ENCODE results near the gene LZTFL1.
A peak's percentile ranks its signal among the peaks of the same experiment; 100 is the strongest.

LZTFL1 gene

DNA sequence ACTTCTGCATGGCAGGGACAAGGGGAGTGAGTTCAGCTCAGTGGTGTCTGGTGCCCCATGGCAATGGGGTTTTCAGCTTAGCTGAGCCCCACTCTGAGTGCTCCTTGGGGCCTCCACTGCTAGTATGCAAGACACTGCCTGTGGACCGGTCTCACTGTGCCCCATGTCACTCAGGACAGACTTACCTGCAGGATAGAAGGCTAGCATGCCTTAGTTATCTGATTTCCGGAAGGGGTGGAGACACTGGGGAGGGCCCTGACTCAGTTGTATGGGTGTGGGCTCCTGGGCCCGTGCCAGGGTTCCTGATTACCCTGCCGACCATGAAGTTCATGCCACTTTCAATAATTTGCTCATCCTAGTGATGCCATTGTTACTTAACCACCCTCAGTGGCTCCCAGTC, 41.3 kb downstream of the LZTFL1 start:
- DNase-seq (ENCODE audit: low read depth), result no peak
- H3K4me3 ChIP-seq (ENCODE audit: low read depth, low read length), result no peak overlapping the region
- TF ChIP-seq CTCF (conservative IDR thresholded peaks at IDR 0.05; ENCODE audit: low read depth, low read length), result no peak

DNA sequence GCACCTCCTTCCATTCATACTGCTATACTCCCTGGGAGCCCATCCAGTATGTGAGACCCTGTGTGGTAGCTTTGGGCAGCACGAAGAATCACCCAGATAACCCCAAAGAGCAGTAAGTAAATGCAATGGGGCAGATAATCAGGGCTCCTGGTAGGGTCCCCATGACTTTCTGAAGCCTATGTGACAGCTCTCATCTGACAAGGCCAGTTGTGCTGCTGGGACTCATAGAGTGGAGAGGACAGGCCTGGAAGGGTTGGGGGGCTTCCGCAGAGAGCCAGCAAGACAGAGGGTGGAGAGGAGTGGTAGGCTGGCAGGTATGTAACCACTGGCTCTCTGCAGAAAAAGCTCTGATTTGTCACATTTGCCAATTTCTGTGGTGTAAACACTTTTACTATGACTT, 42.3 kb downstream of the LZTFL1 start:
- no peak for DNase-seq (ENCODE audit: low read depth)

DNA sequence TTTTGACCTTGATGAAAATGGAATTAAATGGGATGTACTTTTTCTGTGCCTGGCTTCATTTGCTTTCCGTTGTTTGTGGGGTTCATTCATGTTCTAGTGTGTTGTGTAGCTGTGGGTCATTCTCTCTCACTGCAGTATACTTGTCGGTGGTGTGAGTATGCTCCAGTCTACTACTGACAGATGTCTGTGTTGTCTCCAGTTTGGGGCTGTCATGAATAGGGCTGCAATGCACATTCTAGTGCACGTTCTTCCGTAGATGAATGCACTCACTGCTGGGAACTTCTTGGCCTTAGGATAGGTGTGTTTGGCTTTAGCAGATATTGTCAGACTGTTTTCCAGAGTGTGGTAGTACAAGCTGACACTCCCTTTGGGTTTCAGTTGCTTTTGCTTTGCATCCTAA, 43.9 kb downstream of the LZTFL1 start:
- TF ChIP-seq CTCF (conservative IDR thresholded peaks at IDR 0.05; ENCODE audit: low read depth, low read length), result no peak
- no peak for DNase-seq (ENCODE audit: low read depth)
- H3K4me3 ChIP-seq (ENCODE audit: low read depth, low read length), result no peak overlapping the region

More for the DNA sequence above, 42.3 kb downstream of the LZTFL1 start:
- no peak overlapping the region for H3K4me3 ChIP-seq (ENCODE audit: low read depth, low read length)
- no peak for TF ChIP-seq CTCF (conservative IDR thresholded peaks at IDR 0.05; ENCODE audit: low read depth, low read length)

DNA sequence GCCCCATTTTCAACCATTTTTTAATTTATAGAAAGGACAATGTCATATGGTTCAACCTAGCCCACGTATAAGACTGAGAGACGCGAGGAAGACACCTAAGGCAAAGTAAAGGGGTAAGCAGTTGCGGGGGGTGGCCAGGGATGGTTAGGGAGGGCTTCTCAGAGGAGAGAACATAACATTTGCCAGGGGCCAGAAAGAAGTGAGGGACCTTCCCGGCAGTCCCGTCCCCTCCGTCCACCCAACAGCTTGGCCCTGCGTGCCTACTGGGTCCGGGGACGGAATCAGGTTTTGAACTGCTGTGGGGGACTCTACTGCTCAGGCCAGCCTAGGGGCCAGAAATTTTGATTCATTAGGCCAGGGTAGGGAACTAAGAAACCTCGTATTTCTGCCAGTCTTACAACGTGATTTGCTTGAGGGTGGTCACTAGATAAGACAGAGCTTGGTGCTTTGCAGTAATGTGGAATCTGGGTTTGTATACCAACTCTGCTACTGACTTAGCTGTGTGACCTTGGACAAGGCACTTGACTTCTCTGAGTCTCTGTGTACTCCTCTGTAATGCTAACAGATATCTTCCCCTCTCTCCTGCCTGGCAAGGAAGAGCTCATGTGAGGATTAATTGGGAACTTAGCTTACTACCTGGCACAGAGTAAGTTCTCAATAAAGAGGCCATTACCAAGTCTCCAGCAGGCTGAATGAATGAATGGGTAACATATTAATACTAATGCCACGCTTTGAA, 44.8 kb downstream of the LZTFL1 start:
- H3K4me3 ChIP-seq (ENCODE audit: low read depth, low read length), result no peak overlapping the region
- no peak for TF ChIP-seq CTCF (conservative IDR thresholded peaks at IDR 0.05; ENCODE audit: low read depth, low read length)
- no peak for DNase-seq (ENCODE audit: low read depth)

DNA sequence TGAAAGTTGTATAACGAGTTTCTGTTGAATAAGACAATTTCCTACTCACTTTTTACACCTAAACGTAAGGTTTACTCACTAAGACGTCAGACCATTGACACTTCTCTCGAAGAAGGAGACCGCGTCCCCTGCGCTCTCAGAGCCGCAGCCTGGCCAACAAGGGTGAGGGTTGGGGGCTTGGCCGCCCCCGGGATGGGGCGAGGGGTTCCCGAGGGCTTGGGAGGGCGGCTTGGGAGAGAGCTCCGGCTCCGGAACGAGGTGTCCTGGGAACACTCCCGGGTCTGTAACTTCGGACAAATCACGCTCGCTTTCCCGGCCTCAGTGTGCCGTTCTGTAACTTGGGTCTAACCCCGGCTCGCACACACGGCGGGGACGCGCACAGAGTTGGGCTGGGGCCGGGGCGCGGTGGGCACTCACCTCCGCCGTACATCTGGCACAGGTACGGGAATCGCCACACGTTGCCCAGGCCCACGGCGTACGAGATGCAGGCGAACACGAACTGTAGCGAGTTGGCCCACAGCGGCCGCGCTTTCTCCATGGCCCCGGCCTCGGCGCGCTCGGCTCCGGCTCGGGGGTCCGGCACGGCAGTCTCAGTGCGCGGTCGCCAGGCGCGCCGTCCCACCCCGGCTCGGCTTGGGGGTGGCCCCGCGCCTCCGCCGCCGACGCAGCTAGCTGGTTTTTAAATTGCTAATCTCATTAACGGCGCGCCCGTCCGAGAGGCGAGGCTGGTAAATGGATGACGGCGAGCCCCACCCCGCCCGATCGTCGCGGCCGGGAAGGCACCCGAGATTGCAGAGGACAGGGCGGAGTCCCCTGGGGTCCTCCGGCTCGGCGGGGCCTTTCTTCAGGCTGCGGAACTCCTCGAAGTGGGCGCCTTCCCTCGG, 45.8 kb downstream of the LZTFL1 start, which contains the start of gene SLC6A20:
Gene SLC6A20, minus strand, starts transcription at position 655 of the 884 bp plus-strand sequence. Its CDS starts 117 bp downstream, at position 538.
- peak within 1 kb of the TSS; percentile 3 for H3K4me3 ChIP-seq (ENCODE audit: low read depth, low read length)
- TF ChIP-seq CTCF (conservative IDR thresholded peaks at IDR 0.05; ENCODE audit: low read depth, low read length), result no peak
- DNase-seq (ENCODE audit: low read depth), result no peak

GRCh38 chr3:45795509-45795881, 46.4 kb downstream of the LZTFL1 start:
- H3K4me3 ChIP-seq (ENCODE audit: low read depth, low read length), result no peak overlapping the region
- no peak for DNase-seq (ENCODE audit: low read depth)

More at GRCh38 chr3:45795509-45795881, 46.4 kb downstream of the LZTFL1 start:
- no peak for TF ChIP-seq CTCF (conservative IDR thresholded peaks at IDR 0.05; ENCODE audit: low read depth, low read length)

Measured in choroid plexus epithelial cell (primary cell).